Inferior parietal cortex (tissue), 1 donor: Measurements from ENCODE around the gene PSMD11.
"Not testable (repeated sequence)": the region's sequence is repeated elsewhere in the genome, so short reads cannot be mapped to it uniquely, and the experiment has no call there.

Experiments used
- DNase-seq: peaks from one replicate; pipeline ENCODE4 v3.0.0-alpha.2; 2016; ENCODE audit errors: extremely low spot score

PSMD11 gene

GRCh38 chr17:32444301-32445073, at the start of gene PSMD11:
TSS of gene PSMD11 (plus strand) at chr17:32444510. CDS start at chr17:32444524, 14 bp downstream.
- peak; percentile 91 for DNase-seq

- no peak for DNase-seq
Observed at GRCh38 chr17:32396343-32396742, 48.0 kb upstream of the PSMD11 start.

GRCh38 chr17:32398946-32399345, 45.4 kb upstream of the PSMD11 start:
- no peak for DNase-seq

- DNase-seq = not testable (repeated sequence)
Observed at GRCh38 chr17:32410085-32410484, 34.2 kb upstream of the PSMD11 start.

GRCh38 chr17:32426894-32427293, 17.4 kb upstream of the PSMD11 start:
- DNase-seq = no peak

- DNase-seq = no peak
Observed at GRCh38 chr17:32429598-32429997, 14.7 kb upstream of the PSMD11 start.

GRCh38 chr17:32440722-32441121, 3.6 kb upstream of the PSMD11 start:
- DNase-seq = no peak

- DNase-seq = no peak
Observed at GRCh38 chr17:32441886-32442285, 2.4 kb upstream of the PSMD11 start.

- DNase-seq = no peak
Observed at GRCh38 chr17:32443827-32444300, 446 bp upstream of the PSMD11 start.

GRCh38 chr17:32445074-32445415, 735 bp downstream of the PSMD11 start:
- DNase-seq = no peak

GRCh38 chr17:32445497-32445896, 1.2 kb downstream of the PSMD11 start:
- DNase-seq = no peak

GRCh38 chr17:32445971-32446370, 1.7 kb downstream of the PSMD11 start:
- DNase-seq = no peak

GRCh38 chr17:32446949-32447348, 2.6 kb downstream of the PSMD11 start:
- no peak for DNase-seq

- DNase-seq = no peak
Observed at GRCh38 chr17:32449963-32450362, 5.7 kb downstream of the PSMD11 start.

GRCh38 chr17:32450379-32450778, 6.1 kb downstream of the PSMD11 start:
- not testable (repeated sequence) for DNase-seq

GRCh38 chr17:32451879-32452278, 7.6 kb downstream of the PSMD11 start:
- no peak for DNase-seq

- DNase-seq = no peak
Observed at GRCh38 chr17:32452281-32452680, 8.0 kb downstream of the PSMD11 start.

GRCh38 chr17:32453370-32453769, 9.1 kb downstream of the PSMD11 start:
- no peak for DNase-seq

- DNase-seq = no peak
Observed at GRCh38 chr17:32458371-32458770, 14.1 kb downstream of the PSMD11 start.

GRCh38 chr17:32460054-32460453, 15.7 kb downstream of the PSMD11 start:
- DNase-seq = no peak

- DNase-seq = no peak
Observed at GRCh38 chr17:32461498-32461852, 17.2 kb downstream of the PSMD11 start.

- DNase-seq = peak; percentile 58
Observed at GRCh38 chr17:32461853-32462617, 17.7 kb downstream of the PSMD11 start.

GRCh38 chr17:32463304-32463703, 19.0 kb downstream of the PSMD11 start:
- DNase-seq = no peak
